Mucosa of rectum (tissue), 2 donors: Measurements from ENCODE around the gene SEC16A.
A peak's percentile ranks its signal among the peaks of the same experiment; 100 is the strongest.

ENCODE experiments used
- H3K27ac ChIP-seq, 2 donors: one replicate each; pipeline ENCODE4 v1.7.0; 2013; ENCODE audit warnings: inconsistent platforms in 2 of 2, low read depth in 2 of 2, low read length in 2 of 2
- H3K27me3 ChIP-seq, 2 donors: one replicate each; pipeline ENCODE4 v1.7.0; 2013; ENCODE audit warnings: low read length in 2 of 2; ENCODE audit not compliant: control insufficient read depth in 2 of 2, insufficient read depth in 2 of 2
- H3K36me3 ChIP-seq, 2 donors: one replicate each; pipeline ENCODE4 v1.7.0; 2013; ENCODE audit warnings: low read length in 2 of 2; ENCODE audit not compliant: control insufficient read depth in 2 of 2, insufficient read depth in 2 of 2
- H3K4me1 ChIP-seq, 2 donors: one replicate each; pipeline ENCODE4 v1.7.0; 2013; ENCODE audit warnings: low read length in 2 of 2, mild to moderate bottlenecking in 1 of 2; ENCODE audit not compliant: control insufficient read depth in 2 of 2, insufficient read depth in 2 of 2
- H3K4me3 ChIP-seq, 2 donors: one replicate each; pipeline ENCODE4 v1.7.0; 2013; ENCODE audit warnings: low read length in 2 of 2
- H3K9ac ChIP-seq, 2 donors: one replicate each; pipeline ENCODE4 v1.7.0; 2013; ENCODE audit warnings: low read length in 2 of 2, low read depth in 1 of 2, mild to moderate bottlenecking in 1 of 2
- H3K9me3 ChIP-seq, 2 donors: one replicate each; pipeline ENCODE4 v1.7.0; 2013; ENCODE audit warnings: low read length in 2 of 2; ENCODE audit not compliant: control insufficient read depth in 2 of 2
- donor health status: healthy.
- donor health status: Normal muscosa, but diverticular disease.

Gene SEC16A

GRCh38 chr9:136447173-136447778 lies 35.6 kb downstream of the SEC16A start:
- Histone ChIP-seq H3K4me1 (no peaks in the 10 kb centered on the region), H3K27ac (no peak overlapping the region), H3K27me3 (no peaks in the 10 kb centered on the region), H3K9me3 (no peaks in the 10 kb centered on the region), H3K36me3 (peaks cover 62 to 81% of the 10 kb centered on the region in 2 donors), H3K9ac (no peak overlapping the region), H3K4me3 (no peak overlapping the region)

GRCh38 chr9:136445799-136446198 lies 37.0 kb downstream of the SEC16A start:
- no peaks in the 10 kb centered on the region for H3K27me3 ChIP-seq
- H3K36me3 ChIP-seq, result peaks cover 58 to 82% of the 10 kb centered on the region in 2 donors
- H3K9me3 ChIP-seq, result no peaks in the 10 kb centered on the region
- H3K27ac ChIP-seq, result no peak overlapping the region
- H3K4me1 ChIP-seq, result no peaks in the 10 kb centered on the region
- H3K4me3 ChIP-seq, result no peak overlapping the region
- H3K9ac ChIP-seq, result no peak overlapping the region

GRCh38 chr9:136444102-136444501 lies 38.7 kb downstream of the SEC16A start:
- Histone ChIP-seq H3K27me3 (no peaks in the 10 kb centered on the region), H3K9me3 (no peaks in the 10 kb centered on the region), H3K36me3 (peaks cover 47 to 75% of the 10 kb centered on the region in 2 donors), H3K4me3 (no peak overlapping the region), H3K27ac (no peak overlapping the region), H3K4me1 (peaks cover under 1 to 3% of the 10 kb centered on the region in 2 donors), H3K9ac (no peak overlapping the region)

GRCh38 chr9:136443687-136444086 lies 39.2 kb downstream of the SEC16A start:
- peaks cover 43 to 71% of the 10 kb centered on the region in 2 donors for H3K36me3 ChIP-seq
- no peak overlapping the region for H3K27ac ChIP-seq
- H3K9ac ChIP-seq, result no peak overlapping the region
- no peaks in the 10 kb centered on the region for H3K27me3 ChIP-seq
- peaks cover 3 to 5% of the 10 kb centered on the region in 2 donors for H3K4me1 ChIP-seq
- no peak overlapping the region for H3K4me3 ChIP-seq
- no peaks in the 10 kb centered on the region for H3K9me3 ChIP-seq

GRCh38 chr9:136443087-136443486 lies 39.8 kb downstream of the SEC16A start:
- peaks cover 38 to 67% of the 10 kb centered on the region in 2 donors for H3K36me3 ChIP-seq
- peaks cover 9 to 11% of the 10 kb centered on the region in 2 donors for H3K4me1 ChIP-seq
- no peak overlapping the region for H3K9ac ChIP-seq
- no peaks in the 10 kb centered on the region for H3K9me3 ChIP-seq
- no peak overlapping the region for H3K4me3 ChIP-seq
- H3K27me3 ChIP-seq, result no peaks in the 10 kb centered on the region
- H3K27ac ChIP-seq, result no peak overlapping the region

GRCh38 chr9:136442265-136442664 lies 40.6 kb downstream of the SEC16A start:
- H3K27ac ChIP-seq, result no peak overlapping the region
- H3K4me1 ChIP-seq, result peaks cover 16% of the 10 kb centered on the region in 2 donors
- H3K27me3 ChIP-seq, result no peaks in the 10 kb centered on the region
- H3K36me3 ChIP-seq, result peaks cover 30 to 60% of the 10 kb centered on the region in 2 donors
- H3K9me3 ChIP-seq, result no peaks in the 10 kb centered on the region
- H3K9ac ChIP-seq, result no peak overlapping the region
- H3K4me3 ChIP-seq, result no peak overlapping the region

GRCh38 chr9:136441681-136442245 lies 41.1 kb downstream of the SEC16A start:
- no peak overlapping the region for H3K4me3 ChIP-seq
- peaks cover 25 to 55% of the 10 kb centered on the region in 2 donors for H3K36me3 ChIP-seq
- H3K4me1 ChIP-seq, result peaks cover 16 to 17% of the 10 kb centered on the region in 2 donors
- no peaks in the 10 kb centered on the region for H3K27me3 ChIP-seq
- no peaks in the 10 kb centered on the region for H3K9me3 ChIP-seq
- H3K27ac ChIP-seq, result no peak overlapping the region
- no peak overlapping the region for H3K9ac ChIP-seq

- H3K36me3 ChIP-seq, result peaks cover 22 to 51% of the 10 kb centered on the region in 2 donors
These were observed 41.6 kb downstream of the SEC16A start for GRCh38 chr9:136441191-136441680.

GRCh38 chr9:136439481-136440408 lies 43.1 kb downstream of the SEC16A start, which contains the start of gene INPP5E:
Gene INPP5E, minus strand, starts transcription at chr9:136439845. Its CDS starts 426 bp downstream, at chr9:136439419.
- Histone ChIP-seq H3K36me3 (peaks cover 14 to 42% of the 10 kb centered on the region in 2 donors), H3K4me1 (peaks cover 16 to 17% of the 10 kb centered on the region in 2 donors), H3K4me3 (peak within 1 kb of the TSS; percentile 72 to 73), H3K27me3 (no peaks in the 10 kb centered on the region), H3K27ac (peak within 1 kb of the TSS; percentile 41 to 52), H3K9me3 (no peaks in the 10 kb centered on the region), H3K9ac (peak within 1 kb of the TSS; percentile 44 to 80)

More at GRCh38 chr9:136441191-136441680, 41.6 kb downstream of the SEC16A start:
- Histone ChIP-seq H3K4me3 (no peak overlapping the region), H3K9me3 (no peaks in the 10 kb centered on the region), H3K27me3 (no peaks in the 10 kb centered on the region), H3K27ac (no peak overlapping the region), H3K4me1 (peaks cover 16 to 17% of the 10 kb centered on the region in 2 donors), H3K9ac (no peak overlapping the region)
